ENCODE results near the gene MRPL54. TPM values are rescaled to one million over a fixed set of nuclear protein-coding genes. Genes with fewer than 3 reads are reported as not detected.
"Not testable (repeated sequence)": the region's sequence is repeated elsewhere in the genome, so short reads cannot be mapped to it uniquely, and the experiment has no call there.

Gene MRPL54
- total RNA-seq, 1 experiment from 2014 or later: 74.4 TPM

DNA sequence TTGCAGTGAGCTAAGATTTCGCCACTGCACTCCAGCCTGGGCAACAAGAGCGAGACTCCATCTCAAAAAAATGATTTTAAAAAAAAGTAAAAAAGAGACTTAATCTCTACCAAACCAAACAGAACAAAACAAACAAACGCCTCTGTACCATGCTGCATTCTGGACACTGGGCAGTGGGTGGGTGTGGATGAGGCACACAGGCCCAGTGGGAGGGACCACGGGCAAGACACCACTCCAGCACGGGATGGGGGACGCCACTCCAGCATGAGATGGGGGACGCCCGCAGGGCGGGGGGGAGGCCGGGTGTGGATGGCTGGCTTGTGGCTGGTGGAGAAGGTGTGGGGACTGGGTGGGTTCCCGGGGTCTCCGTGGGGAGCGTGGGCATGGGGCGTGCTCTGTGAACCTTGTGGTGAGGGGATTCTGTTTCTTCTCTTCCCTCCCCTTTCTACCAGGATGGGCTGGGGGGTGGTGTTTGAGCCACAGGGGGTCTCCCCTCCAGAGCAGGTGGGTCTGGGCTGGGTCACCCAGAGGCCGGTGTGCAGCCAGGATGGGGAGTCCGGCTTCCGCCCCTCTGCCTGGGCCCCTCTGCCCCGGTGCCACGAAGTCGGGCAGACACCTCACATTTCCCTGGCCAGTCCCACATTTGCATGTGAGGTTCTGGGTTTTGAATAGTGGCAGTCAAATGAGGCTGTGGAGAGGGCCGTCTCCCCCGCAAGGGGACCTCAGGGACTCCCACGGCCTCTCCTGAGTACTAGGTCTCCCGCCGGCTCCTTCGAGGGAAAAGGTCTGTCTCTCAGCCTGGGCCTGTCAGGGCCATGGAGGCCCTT lies 47.6 kb downstream of the MRPL54 start:
- DNase-seq (ENCODE audit: low spot score): no peak

DNA sequence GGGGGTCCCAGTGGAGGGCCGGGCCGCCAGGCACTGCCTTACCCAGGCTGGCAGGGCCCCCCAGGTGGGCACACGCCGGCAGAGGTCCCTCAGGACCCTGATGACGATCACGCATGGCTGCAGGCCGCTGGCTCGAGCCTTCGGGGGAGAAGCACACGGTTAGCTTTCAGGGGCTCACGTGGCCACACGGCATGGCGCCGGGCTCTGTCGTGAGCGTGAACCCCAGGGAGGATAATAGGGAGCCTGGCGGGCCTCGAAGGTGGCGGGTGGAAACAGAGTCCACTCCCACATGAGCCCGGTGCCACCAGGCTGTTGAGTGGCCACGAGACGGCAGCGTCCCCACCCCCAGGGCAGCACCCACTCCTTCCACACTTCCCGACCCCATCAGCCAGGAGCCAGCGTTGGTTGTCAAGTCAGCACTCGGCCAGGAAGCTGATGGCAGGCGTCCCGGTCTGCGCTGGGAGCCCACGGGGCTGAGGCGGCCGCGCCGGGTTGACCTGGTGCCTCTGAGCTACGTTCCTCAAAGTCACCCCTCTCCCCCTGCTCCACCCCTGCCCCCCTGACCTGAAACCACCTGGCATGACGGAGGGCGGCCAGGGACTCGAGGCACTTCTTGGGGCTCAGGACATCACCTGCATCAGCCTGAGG lies 48.4 kb downstream of the MRPL54 start:
- DNase-seq (ENCODE audit: low spot score): no peak

DNA sequence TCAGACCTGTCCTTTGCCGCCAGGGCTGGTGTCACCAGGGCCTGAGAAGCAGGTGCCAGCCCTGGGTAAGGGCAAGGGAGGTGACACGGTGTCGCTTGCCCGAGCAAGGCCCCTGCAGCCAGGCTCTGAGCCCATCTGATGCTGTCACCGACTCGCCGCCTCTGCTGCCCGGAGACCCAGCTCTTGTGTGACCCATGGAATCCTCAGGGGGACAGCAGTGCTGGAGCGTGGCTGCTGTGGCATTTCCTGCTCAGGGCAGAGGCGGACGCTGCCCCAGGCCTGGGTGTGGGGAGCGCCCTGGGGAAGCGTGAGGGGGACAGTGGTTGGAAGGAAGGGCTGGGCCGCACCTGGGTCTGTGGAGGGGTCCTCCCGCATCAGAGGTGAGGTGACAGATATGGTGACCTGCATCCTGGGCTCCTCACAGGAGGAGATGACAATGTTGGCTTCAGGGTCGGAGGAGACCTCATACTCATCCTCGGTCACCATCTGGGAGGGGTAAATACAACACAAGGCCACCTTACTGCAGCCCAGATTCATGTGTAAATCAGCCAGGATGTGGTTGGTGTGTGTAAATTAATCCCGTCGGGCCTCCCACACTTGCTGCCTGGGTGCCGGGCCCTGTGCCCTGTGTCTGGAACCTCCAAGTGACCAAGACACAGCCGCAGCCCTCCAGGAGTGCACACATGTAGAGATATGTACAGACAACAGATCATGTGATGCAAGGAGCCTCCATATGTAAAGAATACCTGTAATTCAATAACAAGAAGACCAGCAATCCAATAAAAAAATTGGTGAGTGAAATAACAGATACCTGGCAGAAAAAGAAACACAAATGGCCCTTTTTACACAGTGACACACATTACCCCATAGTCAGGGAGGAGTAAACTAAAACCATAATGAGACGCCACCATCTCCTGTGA lies 51.3 kb downstream of the MRPL54 start:
- no peak for DNase-seq (ENCODE audit: low spot score)

DNA sequence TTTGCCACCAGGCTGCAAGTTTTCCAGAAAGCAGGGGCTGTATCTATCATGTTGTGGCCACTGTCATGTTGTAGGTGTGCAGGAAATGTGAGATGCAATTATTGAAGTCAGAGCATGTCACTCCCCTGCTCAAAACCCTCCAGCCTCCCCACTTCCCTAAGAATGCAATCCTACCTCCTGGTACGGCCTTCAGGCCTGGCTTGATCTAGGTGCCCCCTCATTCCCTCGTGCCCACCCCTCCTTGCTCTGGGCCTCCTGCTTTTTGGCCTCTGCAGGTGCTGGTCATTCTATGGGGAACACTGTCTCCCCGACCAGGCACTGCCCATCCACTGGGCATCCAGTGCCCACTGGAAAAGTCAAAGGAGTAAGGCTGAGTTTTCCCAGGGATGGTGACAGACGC lies 52.2 kb downstream of the MRPL54 start:
- no peak for DNase-seq (ENCODE audit: low spot score)

DNA sequence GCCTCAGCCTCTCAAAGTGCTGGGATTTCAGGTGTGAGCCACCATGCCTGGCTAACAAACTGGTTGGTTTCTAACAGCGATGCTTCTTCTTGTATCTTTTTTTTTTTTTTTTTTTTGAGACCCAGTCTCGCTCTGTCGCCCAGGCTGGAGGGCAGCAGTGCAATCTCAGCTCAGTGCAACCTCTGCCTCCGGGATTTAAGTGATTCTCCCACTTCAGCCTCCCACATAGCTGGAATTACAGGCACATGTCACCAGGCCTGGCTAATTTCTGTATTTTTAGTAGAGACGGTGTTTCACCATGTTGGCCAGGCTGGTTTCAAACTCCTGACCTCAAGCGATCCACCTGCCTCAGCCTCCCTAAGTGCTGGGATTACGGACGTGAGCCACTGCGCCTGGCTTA lies 53.7 kb downstream of the MRPL54 start:
- not testable (repeated sequence) for DNase-seq (ENCODE audit: low spot score)

DNA sequence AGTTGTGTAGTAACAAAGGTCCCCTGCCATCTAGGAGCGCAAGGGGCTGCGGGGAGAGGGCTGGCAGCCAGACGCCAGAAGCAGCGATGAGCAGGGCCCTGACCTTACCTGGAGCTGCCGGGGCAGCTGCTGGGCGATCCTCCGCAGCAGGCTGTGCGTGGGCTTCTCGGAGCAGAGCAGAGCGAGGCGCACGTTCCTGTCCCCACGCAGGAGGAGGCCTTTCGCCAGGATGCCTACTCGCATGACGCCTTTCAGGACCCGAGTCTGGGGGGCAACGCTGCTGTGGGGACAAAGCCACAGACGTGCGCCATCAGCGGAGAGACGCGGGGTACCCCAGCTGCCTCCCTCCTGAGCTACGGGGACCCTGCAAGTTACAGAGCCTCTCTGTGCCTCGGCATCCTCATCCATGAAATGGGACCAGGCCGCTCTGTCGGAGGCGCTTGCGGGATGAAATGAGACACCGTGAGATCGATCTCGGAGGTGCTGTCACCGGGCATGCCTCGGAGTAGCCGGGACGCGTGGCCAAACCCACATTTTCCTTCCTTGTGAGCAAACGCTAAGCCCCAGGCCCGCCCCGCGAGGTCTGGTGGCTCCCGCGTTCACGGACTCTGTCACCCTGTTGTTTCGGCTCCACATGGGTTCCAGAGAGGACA lies 54.2 kb downstream of the MRPL54 start:
- no peak for DNase-seq (ENCODE audit: low spot score)

Other genes starting within 250 kb of the MRPL54 start
- not detected in 2 replicates for gene TEKTIP1, start 223.5 kb upstream of the MRPL54 start, total RNA-seq (2014; rRNA removed; shearing (Covaris generic))
- 152 and 169 TPM in 2 replicates for gene MFSD12, start 205.1 kb upstream of the MRPL54 start, total RNA-seq (2014; rRNA removed; shearing (Covaris generic))
- gene HMG20B, start 189.7 kb upstream of the MRPL54 start, total RNA-seq (2014; rRNA removed; shearing (Covaris generic)): 224 and 260 TPM in 2 replicates
- gene GIPC3, start 177.2 kb upstream of the MRPL54 start, total RNA-seq (2014; rRNA removed; shearing (Covaris generic)): 0.07 TPM in 1 of 2 replicates, not detected in the other
- gene TBXA2R, start 155.8 kb upstream of the MRPL54 start, total RNA-seq (2014; rRNA removed; shearing (Covaris generic)): 3.4 and 7.4 TPM in 2 replicates
- 23.0 and 34.6 TPM in 2 replicates for gene CACTIN, start 135.9 kb upstream of the MRPL54 start, total RNA-seq (2014; rRNA removed; shearing (Covaris generic))
- 18.8 and 21.4 TPM in 2 replicates for gene PIP5K1C, start 62.2 kb upstream of the MRPL54 start, total RNA-seq (2014; rRNA removed; shearing (Covaris generic))
- 0.93 and 0.98 TPM in 2 replicates for gene TJP3, start 54.3 kb upstream of the MRPL54 start, total RNA-seq (2014; rRNA removed; shearing (Covaris generic))
- gene APBA3, start 990 bp upstream of the MRPL54 start, total RNA-seq (2014; rRNA removed; shearing (Covaris generic)): 22.2 and 28.7 TPM in 2 replicates
- gene RAX2, start 9.5 kb downstream of the MRPL54 start, total RNA-seq (2014; rRNA removed; shearing (Covaris generic)): not detected in 2 replicates
- gene MATK, start 23.7 kb downstream of the MRPL54 start, total RNA-seq (2014; rRNA removed; shearing (Covaris generic)): 0.05 and 0.78 TPM in 2 replicates
- not detected in 2 replicates for gene ZFR2, start 106.4 kb downstream of the MRPL54 start, total RNA-seq (2014; rRNA removed; shearing (Covaris generic))
- not detected in 2 replicates for gene ATCAY, start 118.0 kb downstream of the MRPL54 start, total RNA-seq (2014; rRNA removed; shearing (Covaris generic))
- not detected in 2 replicates for gene NMRK2, start 170.4 kb downstream of the MRPL54 start, total RNA-seq (2014; rRNA removed; shearing (Covaris generic))
- 65.9 and 140 TPM in 2 replicates for gene DAPK3, start 208.4 kb downstream of the MRPL54 start, total RNA-seq (2014; rRNA removed; shearing (Covaris generic))
- 1,286 and 1,342 TPM in 2 replicates for gene EEF2, start 222.8 kb downstream of the MRPL54 start, total RNA-seq (2014; rRNA removed; shearing (Covaris generic))
- gene PIAS4, start 245.1 kb downstream of the MRPL54 start, total RNA-seq (2014; rRNA removed; shearing (Covaris generic)): 28.7 and 33.9 TPM in 2 replicates

Measured in A172 (cell line).